Natural killer cell (primary cell): Measurements from ENCODE around the gene CNPY4. TPM values are rescaled to one million over a fixed set of nuclear protein-coding genes. Genes with fewer than 3 reads are reported as not detected.
"Not testable (repeated sequence)": the region's sequence is repeated elsewhere in the genome, so short reads cannot be mapped to it uniquely, and the experiment has no call there.

Experiments
- ATAC-seq, 3 donors: fragments of 150-1000 bp in 2 of 3; fragments of 200-7000 bp in 1 of 3; cut with Tn5 transposase; 1 replicate in 1 of 3; 2 replicates in 2 of 3; pipeline ENCODE4 v1.10.0; 2021; ENCODE audit warnings: mild to moderate bottlenecking in 2 of 3, moderate library complexity in 2 of 3
- DNase-seq, 2 donors: peaks; one replicate each; pipeline versions ENCODE4 v3.0.0 to v3.0.0-alpha.2; 2013 to 2021; ENCODE audit warnings: mixed read lengths in 1 of 2
- H3K27ac ChIP-seq: one replicate; pipeline ENCODE4 v1.5.1; 2013; ENCODE audit warnings: mild to moderate bottlenecking, low read length
- H3K27me3 ChIP-seq: one replicate; pipeline ENCODE4 v1.6.1; 2013; ENCODE audit warnings: low read length; ENCODE audit not compliant: control insufficient read depth, insufficient read depth
- H3K36me3 ChIP-seq: one replicate; pipeline ENCODE4 v1.6.1; 2013; ENCODE audit warnings: low read length; ENCODE audit not compliant: control insufficient read depth, insufficient read depth
- H3K4me1 ChIP-seq: one replicate; pipeline ENCODE4 v1.6.1; 2013; ENCODE audit warnings: low read length; ENCODE audit not compliant: control insufficient read depth, insufficient read depth
- H3K4me3 ChIP-seq: one replicate; pipeline ENCODE4 v1.5.1; 2013; ENCODE audit warnings: low read length
- H3K9me3 ChIP-seq: one replicate; pipeline ENCODE4 v1.6.1; 2013; ENCODE audit warnings: low read length; ENCODE audit not compliant: control insufficient read depth, insufficient read depth
- H3K27ac Mint-ChIP-seq, 2 donors: one replicate each; pipeline ENCODE4 v1.8.0; 2022; ENCODE audit warnings: mild to moderate bottlenecking in 2 of 2, mixed read lengths in 2 of 2, moderate library complexity in 1 of 2
- H3K27me3 Mint-ChIP-seq, 2 donors: one replicate each; pipeline ENCODE4 v1.8.0; 2022; ENCODE audit warnings: low read depth in 2 of 2, mixed read lengths in 2 of 2
- H3K36me3 Mint-ChIP-seq: one replicate; pipeline ENCODE4 v1.8.0; 2022; ENCODE audit warnings: mixed read lengths
- H3K4me1 Mint-ChIP-seq, 2 donors: one replicate each; pipeline ENCODE4 v1.8.0; 2022; ENCODE audit warnings: mixed read lengths in 2 of 2
- H3K4me3 Mint-ChIP-seq: one replicate; pipeline ENCODE4 v1.8.0; 2022; ENCODE audit warnings: mild to moderate bottlenecking, moderate library complexity, mixed read lengths
- H3K9me3 Mint-ChIP-seq, 2 donors: one replicate each; pipeline ENCODE4 v1.8.0; 2022; ENCODE audit warnings: mixed read lengths in 2 of 2
- WGBS: methylation state at CpG from one replicate; pipeline ENCODE4 v1.1.7; 2013; ENCODE audit warnings: missing lambda C conversion rate; ENCODE audit not compliant: insufficient coverage; 5-methylcytosine and 5-hydroxymethylcytosine counted together
- intact Hi-C: fragments of 100-400 bp; cut with micrococcal nuclease; formaldehyde crosslinking; loops from one replicate; pipeline ENCODE4 v1.14.2; 2022
- total RNA-seq, 4 donors: library from RNA; stranded (reverse); fragments of 120-200 nt in 1 of 4; gene quantifications; one replicate each; pipeline versions ENCODE4 v1.2.3 to v1.2.4, GENCODE V29; 2013 to 2022
- TF ChIP-seq, protein P1 (sequence below): fragments of 200-600 bp; IDR thresholded peaks from one replicate; pipeline ENCODE4 v1.8.0; 2022; ENCODE audit warnings: antibody characterized with exemption

Gene CNPY4
- total RNA-seq, 3 donors from 2014 or later (not counting 1 experiment from before 2014, with no cell fraction given): 19.1 to 25.8 (median 23.9) TPM

DNA sequence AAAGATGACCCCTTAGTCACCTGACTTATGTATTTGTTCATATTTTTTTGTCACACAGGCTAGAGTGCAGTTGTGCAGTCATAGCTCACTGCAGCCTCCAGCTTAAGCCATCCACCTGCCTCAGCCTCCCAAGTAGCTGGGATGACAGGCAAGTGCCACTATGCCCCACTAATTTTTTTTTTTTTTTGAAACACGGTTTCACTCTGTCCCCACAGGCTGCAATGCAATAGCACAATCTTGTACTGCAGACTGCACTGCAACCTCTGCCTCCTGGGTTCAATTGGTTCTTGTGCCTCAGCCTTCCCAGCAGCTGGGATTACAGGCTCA is 9.2 kb downstream of the CNPY4 start:
- ATAC-seq: no peak
- Histone ChIP-seq H3K27me3 (no peaks in the 10 kb centered on the region), H3K4me3 (no peak overlapping the region), H3K4me1 (peaks cover 34% of the 10 kb centered on the region), H3K36me3 (no peaks in the 10 kb centered on the region), H3K9me3 (no peaks in the 10 kb centered on the region), H3K27ac (no peak overlapping the region)
- Mint-ChIP-seq H3K27me3 (peaks cover 0 to 4% of the 10 kb centered on the region in 2 donors), H3K4me3 (peak overlapping the region; percentile 52), H3K4me1 (peaks cover 30 to 44% of the 10 kb centered on the region in 2 donors), H3K27ac (no peak overlapping the region), H3K36me3 (no peaks in the 10 kb centered on the region), H3K9me3 (no peaks in the 10 kb centered on the region)
- intact Hi-C loops: no loop called here
- TF ChIP-seq, protein P1, sequence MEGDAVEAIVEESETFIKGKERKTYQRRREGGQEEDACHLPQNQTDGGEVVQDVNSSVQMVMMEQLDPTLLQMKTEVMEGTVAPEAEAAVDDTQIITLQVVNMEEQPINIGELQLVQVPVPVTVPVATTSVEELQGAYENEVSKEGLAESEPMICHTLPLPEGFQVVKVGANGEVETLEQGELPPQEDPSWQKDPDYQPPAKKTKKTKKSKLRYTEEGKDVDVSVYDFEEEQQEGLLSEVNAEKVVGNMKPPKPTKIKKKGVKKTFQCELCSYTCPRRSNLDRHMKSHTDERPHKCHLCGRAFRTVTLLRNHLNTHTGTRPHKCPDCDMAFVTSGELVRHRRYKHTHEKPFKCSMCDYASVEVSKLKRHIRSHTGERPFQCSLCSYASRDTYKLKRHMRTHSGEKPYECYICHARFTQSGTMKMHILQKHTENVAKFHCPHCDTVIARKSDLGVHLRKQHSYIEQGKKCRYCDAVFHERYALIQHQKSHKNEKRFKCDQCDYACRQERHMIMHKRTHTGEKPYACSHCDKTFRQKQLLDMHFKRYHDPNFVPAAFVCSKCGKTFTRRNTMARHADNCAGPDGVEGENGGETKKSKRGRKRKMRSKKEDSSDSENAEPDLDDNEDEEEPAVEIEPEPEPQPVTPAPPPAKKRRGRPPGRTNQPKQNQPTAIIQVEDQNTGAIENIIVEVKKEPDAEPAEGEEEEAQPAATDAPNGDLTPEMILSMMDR: no peak
- WGBS: 88% methylated on average over 1 of the region's 1 CpG
- no peak for DNase-seq

DNA sequence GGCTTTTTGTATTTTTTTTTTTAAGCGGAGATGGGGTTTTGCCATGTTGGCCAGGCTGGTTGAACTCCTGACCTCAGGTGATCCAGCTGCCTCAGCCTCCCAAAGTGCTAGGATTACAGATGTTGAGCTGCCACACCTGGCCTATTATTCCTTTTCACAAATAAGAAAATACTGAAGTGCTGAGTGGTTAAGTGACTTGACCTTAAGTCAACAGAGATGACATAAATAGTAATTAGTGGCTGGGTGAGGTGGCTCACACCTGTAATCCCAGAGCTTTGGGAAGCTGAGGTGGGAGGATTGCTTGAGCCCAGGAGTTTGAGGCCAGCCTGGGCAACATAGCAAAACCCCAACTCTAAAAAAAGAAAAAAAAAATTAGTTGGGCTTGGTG is 10.8 kb downstream of the CNPY4 start:
- ATAC-seq, H3K9me3 ChIP-seq, H3K27ac Mint-ChIP-seq, H3K27me3 Mint-ChIP-seq, H3K9me3 Mint-ChIP-seq, H3K4me3 ChIP-seq, H3K27ac ChIP-seq, H3K36me3 Mint-ChIP-seq, DNase-seq, H3K27me3 ChIP-seq, H3K4me3 Mint-ChIP-seq, H3K36me3 ChIP-seq: not testable (repeated sequence)
- peaks cover 22 to 36% of the 10 kb centered on the region in 2 donors for H3K4me1 Mint-ChIP-seq
- peaks cover 27% of the 10 kb centered on the region for H3K4me1 ChIP-seq
- WGBS: 100% methylated on average over 1 of the region's 1 CpG
- intact Hi-C loops: loop anchor here (2.0 to 5.0 kb wide), 3 partner anchors 87 to 151 kb away; partner anchors contain the start of gene PVRIG

DNA sequence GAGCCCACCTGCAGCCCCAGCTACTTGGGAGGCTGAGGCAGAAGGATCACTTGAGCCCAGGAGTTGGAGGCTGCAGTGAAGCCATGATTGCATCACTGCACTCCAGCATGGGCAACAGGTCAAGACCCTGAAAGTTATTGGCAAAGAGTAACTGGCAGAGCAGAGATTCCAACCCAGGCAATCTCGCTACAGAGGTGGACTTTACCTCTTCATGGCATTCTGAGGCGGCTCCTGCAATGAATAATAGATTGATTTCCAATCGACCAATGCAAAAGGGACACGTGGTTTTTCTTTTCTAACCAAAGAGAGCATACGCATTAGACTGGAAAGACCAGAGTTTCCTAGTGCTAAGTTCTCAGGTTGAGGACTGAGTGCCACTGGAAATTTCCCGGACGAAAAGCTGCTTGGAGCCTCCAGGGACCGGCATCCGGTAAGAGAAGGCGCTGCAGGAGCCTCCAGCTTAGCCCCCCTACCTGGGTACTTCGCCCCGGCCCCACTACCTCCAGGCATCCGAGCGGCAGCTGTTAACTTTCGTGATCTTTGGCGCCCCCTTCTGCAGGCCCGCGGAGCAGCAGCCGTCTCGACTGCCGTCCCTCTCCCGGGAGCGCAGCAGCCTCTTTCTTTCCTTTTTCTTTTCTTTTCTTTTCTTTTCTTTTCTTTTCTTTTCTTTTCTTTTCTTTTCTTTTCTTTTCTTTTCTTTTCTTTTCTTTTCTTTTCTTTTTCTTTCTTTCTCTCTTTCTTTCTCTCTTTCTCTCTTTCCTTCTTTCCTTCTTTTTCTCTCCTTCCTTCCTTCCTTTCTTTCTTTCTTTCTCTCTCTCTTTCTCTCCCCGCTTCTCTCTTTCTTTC is 11.4 kb downstream of the CNPY4 start:
- WGBS: 15% methylated on average over 24 of the region's 24 CpGs
- DNase-seq: peak; percentile 84 to 90
- Histone ChIP-seq H3K27me3 (no peaks in the 10 kb centered on the region), H3K27ac (no peak overlapping the region), H3K4me3 (no peak overlapping the region), H3K36me3 (no peaks in the 10 kb centered on the region), H3K9me3 (no peaks in the 10 kb centered on the region), H3K4me1 (peaks cover 21% of the 10 kb centered on the region)
- Mint-ChIP-seq H3K4me1 (peaks cover 17 to 32% of the 10 kb centered on the region in 2 donors), H3K27ac (no peak overlapping the region), H3K9me3 (no peaks in the 10 kb centered on the region), H3K4me3 (peak overlapping the region; percentile 58), H3K27me3 (peaks cover 0 to 6% of the 10 kb centered on the region in 2 donors), H3K36me3 (no peaks in the 10 kb centered on the region)
- intact Hi-C loops: loop anchor here (2.0 to 5.0 kb wide), 3 partner anchors 86 to 152 kb away; partner anchors contain the start of gene PVRIG
- ATAC-seq: peak in 2 of 3 donors; percentile 25 to 28
- TF ChIP-seq, protein P1: peak; percentile 99

DNA sequence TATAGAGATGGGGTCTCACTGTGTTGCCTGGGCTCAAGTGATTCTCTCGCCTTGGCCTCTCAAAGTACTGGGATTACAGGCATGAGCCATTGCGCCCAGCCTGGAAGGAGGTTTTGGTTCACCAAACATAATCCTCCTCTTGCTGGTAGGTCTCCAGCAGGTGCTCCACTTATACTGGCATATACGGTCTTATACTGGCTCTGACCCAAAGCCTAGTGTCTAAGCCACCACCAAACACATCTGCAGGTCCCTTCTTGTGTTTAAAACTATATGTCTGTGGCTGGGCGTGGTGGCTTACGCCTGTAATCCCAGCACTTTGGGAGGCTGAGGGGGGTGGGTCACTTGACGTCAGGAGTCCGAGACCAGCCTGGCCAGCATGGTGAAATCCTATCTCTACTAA is 12.7 kb downstream of the CNPY4 start:
- H3K36me3 Mint-ChIP-seq: no peaks in the 10 kb centered on the region
- Histone ChIP-seq H3K4me3 (no peak overlapping the region), H3K4me1 (peaks cover 13% of the 10 kb centered on the region), H3K9me3 (no peaks in the 10 kb centered on the region), H3K36me3 (no peaks in the 10 kb centered on the region), H3K27me3 (no peaks in the 10 kb centered on the region), H3K27ac (no peak overlapping the region)
- H3K9me3 Mint-ChIP-seq: no peaks in the 10 kb centered on the region
- H3K27ac Mint-ChIP-seq: no peak overlapping the region
- H3K4me1 Mint-ChIP-seq: peaks cover 9 to 20% of the 10 kb centered on the region in 2 donors
- no peak for DNase-seq
- H3K4me3 Mint-ChIP-seq: no peak overlapping the region
- no peak for ATAC-seq
- TF ChIP-seq, protein P1: no peak
- WGBS: 56% methylated on average over 5 of the region's 7 CpGs
- intact Hi-C loops: loop anchor here (2.0 to 5.0 kb wide), 3 partner anchors 85 to 277 kb away; partner anchors contain the start of gene PVRIG
- H3K27me3 Mint-ChIP-seq: peaks cover 0 to 7% of the 10 kb centered on the region in 2 donors
